ENCODE measurements around the gene ZFP69.

- TF ChIP-seq CTCF (IDR thresholded peaks at IDR 0.05) (no peak), POLR2A (IDR thresholded peaks at IDR 0.05) (no peak)
These were observed 1.2 kb downstream of the ZFP69 start for GRCh38 chr1:40478276-40478675.

Data from right lobe of liver (tissue), 4 donors.